Measurements from ENCODE around the gene LRRC4C. TPM values are rescaled to one million over a fixed set of nuclear protein-coding genes. Genes with fewer than 3 reads are reported as not detected.

The LRRC4C gene
- total RNA-seq, 6 donors from 2014 or later, result 0.37 to 1.2 (median 1.0) TPM; not detected in 2

- ATAC-seq (ENCODE audit: low FRiP score in 2 of 2) (no peak), DNase-seq (no peak)
- Histone ChIP-seq H3K4me3 (no peak overlapping the region), H3K9me3 (no peaks in the 10 kb centered on the region), H3K4me1 (no peaks in the 10 kb centered on the region), H3K27ac (no peak overlapping the region), H3K27me3 (no peaks in the 10 kb centered on the region), H3K36me3 (no peaks in the 10 kb centered on the region)
- WGBS, 2 donors, result 83 to 94% methylated on average over 3 of the region's 3 CpGs
- TF ChIP-seq, protein P1, sequence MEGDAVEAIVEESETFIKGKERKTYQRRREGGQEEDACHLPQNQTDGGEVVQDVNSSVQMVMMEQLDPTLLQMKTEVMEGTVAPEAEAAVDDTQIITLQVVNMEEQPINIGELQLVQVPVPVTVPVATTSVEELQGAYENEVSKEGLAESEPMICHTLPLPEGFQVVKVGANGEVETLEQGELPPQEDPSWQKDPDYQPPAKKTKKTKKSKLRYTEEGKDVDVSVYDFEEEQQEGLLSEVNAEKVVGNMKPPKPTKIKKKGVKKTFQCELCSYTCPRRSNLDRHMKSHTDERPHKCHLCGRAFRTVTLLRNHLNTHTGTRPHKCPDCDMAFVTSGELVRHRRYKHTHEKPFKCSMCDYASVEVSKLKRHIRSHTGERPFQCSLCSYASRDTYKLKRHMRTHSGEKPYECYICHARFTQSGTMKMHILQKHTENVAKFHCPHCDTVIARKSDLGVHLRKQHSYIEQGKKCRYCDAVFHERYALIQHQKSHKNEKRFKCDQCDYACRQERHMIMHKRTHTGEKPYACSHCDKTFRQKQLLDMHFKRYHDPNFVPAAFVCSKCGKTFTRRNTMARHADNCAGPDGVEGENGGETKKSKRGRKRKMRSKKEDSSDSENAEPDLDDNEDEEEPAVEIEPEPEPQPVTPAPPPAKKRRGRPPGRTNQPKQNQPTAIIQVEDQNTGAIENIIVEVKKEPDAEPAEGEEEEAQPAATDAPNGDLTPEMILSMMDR (IDR thresholded peaks at IDR 0.05), result no peak
- TF ChIP-seq POLR2A (IDR thresholded peaks at IDR 0.05) (no peak), POLR2AphosphoS5 (IDR thresholded peaks at IDR 0.05) (no peak), EP300 (IDR thresholded peaks at IDR 0.05) (no peak)
Measured at GRCh38 chr11:41289408-41289807, 170.0 kb downstream of the LRRC4C start.

- no peaks in the 10 kb centered on the region for H3K9me3 ChIP-seq
- H3K27me3 ChIP-seq, result no peaks in the 10 kb centered on the region
- no peak overlapping the region for H3K27ac ChIP-seq
- DNase-seq, result no peak
- H3K4me3 ChIP-seq, result no peak overlapping the region
- H3K4me1 ChIP-seq, result no peaks in the 10 kb centered on the region
- TF ChIP-seq, protein P1 (IDR thresholded peaks at IDR 0.05), result no peak
- TF ChIP-seq EP300 (IDR thresholded peaks at IDR 0.05) (no peak), POLR2AphosphoS5 (IDR thresholded peaks at IDR 0.05) (no peak), POLR2A (IDR thresholded peaks at IDR 0.05) (no peak)
- no peak for ATAC-seq (ENCODE audit: low FRiP score in 2 of 2)
- no peaks in the 10 kb centered on the region for H3K36me3 ChIP-seq
Measured at GRCh38 chr11:41286751-41287150, 172.7 kb downstream of the LRRC4C start.

GRCh38 chr11:41284354-41284753 lies 175.1 kb downstream of the LRRC4C start:
- DNase-seq (no peak), ATAC-seq (ENCODE audit: low FRiP score in 2 of 2) (no peak)
- H3K36me3 ChIP-seq, result no peaks in the 10 kb centered on the region
- H3K27ac ChIP-seq, result no peak overlapping the region
- no peaks in the 10 kb centered on the region for H3K9me3 ChIP-seq
- no peak overlapping the region for H3K4me3 ChIP-seq
- H3K27me3 ChIP-seq, result no peaks in the 10 kb centered on the region
- WGBS, 2 donors, result 48 to 77% methylated on average over 3 of the region's 3 CpGs
- H3K4me1 ChIP-seq, result no peaks in the 10 kb centered on the region
- no peak for TF ChIP-seq POLR2A (IDR thresholded peaks at IDR 0.05)
- TF ChIP-seq POLR2AphosphoS5 (IDR thresholded peaks at IDR 0.05), result no peak
- no peak for TF ChIP-seq EP300 (IDR thresholded peaks at IDR 0.05)
- TF ChIP-seq, protein P1 (IDR thresholded peaks at IDR 0.05), result no peak

- Histone ChIP-seq H3K36me3 (no peaks in the 10 kb centered on the region), H3K9me3 (no peaks in the 10 kb centered on the region), H3K27me3 (no peaks in the 10 kb centered on the region), H3K27ac (no peak overlapping the region), H3K4me1 (no peaks in the 10 kb centered on the region), H3K4me3 (no peak overlapping the region)
- DNase-seq, result no peak
- WGBS, 2 donors, result 76 to 80% methylated on average over 6 of the region's 6 CpGs
- no peak for ATAC-seq (ENCODE audit: low FRiP score in 2 of 2)
- TF ChIP-seq, protein P1 (IDR thresholded peaks at IDR 0.05), result no peak
- no peak for TF ChIP-seq EP300 (IDR thresholded peaks at IDR 0.05)
- TF ChIP-seq POLR2A (IDR thresholded peaks at IDR 0.05), result no peak
- no peak for TF ChIP-seq POLR2AphosphoS5 (IDR thresholded peaks at IDR 0.05)
Measured at GRCh38 chr11:41283191-41283930, 176.1 kb downstream of the LRRC4C start.

DNA sequence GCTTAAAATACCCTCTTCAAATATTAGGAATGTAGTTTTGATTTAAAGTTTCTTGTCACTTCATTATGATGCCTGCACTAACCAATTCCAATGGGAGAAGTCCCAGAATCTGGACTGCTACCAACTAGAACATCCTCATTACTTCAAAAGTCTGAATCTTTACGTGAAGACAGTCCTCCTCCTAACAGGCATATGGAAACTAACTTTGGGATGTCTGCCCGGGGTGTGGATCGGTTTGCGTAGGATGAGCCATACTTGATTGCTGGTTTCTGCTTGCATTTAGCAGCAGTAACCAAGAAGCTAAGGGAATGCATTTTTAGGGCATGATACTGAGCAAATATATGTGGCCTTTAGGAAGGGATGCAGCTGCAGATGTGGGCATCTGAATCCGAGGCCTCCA lies 177.1 kb downstream of the LRRC4C start:
- ATAC-seq (ENCODE audit: low FRiP score in 2 of 2) (no peak), DNase-seq (no peak)
- TF ChIP-seq, protein P1 (IDR thresholded peaks at IDR 0.05), result no peak
- TF ChIP-seq EP300 (IDR thresholded peaks at IDR 0.05) (no peak), POLR2A (IDR thresholded peaks at IDR 0.05) (no peak), POLR2AphosphoS5 (IDR thresholded peaks at IDR 0.05) (no peak)
- H3K4me1 ChIP-seq, result no peaks in the 10 kb centered on the region
- H3K27ac ChIP-seq, result no peak overlapping the region
- no peaks in the 10 kb centered on the region for H3K27me3 ChIP-seq
- WGBS, 2 donors, result 81 to 84% methylated on average over 5 of the region's 5 CpGs
- H3K9me3 ChIP-seq, result no peaks in the 10 kb centered on the region
- H3K4me3 ChIP-seq, result no peak overlapping the region
- no peaks in the 10 kb centered on the region for H3K36me3 ChIP-seq
